Stimulated activated CD4-positive, alpha-beta T cell treated with anti-CD3 and anti-CD28 coated beads, Interleukin-15, amount 100 ng/mL, for 48 hours (primary cell): ENCODE data around the gene TTLL4.
"Not testable (repeated sequence)": the region's sequence is repeated elsewhere in the genome, so short reads cannot be mapped to it uniquely, and the experiment has no call there.

Experiments used
- DNase-seq, 2 donors: peaks; one replicate each; pipeline ENCODE4 v3.0.0-alpha.2; 2020; ENCODE audit warnings: low read depth in 2 of 2

TTLL4 gene

GRCh38 chr2:218745559-218746469 is 35.2 kb downstream of the TTLL4 start:
- no peak for DNase-seq

- no peak for DNase-seq
Observed at GRCh38 chr2:218746470-218746795, 35.8 kb downstream of the TTLL4 start.

GRCh38 chr2:218746960-218747359 is 36.3 kb downstream of the TTLL4 start:
- DNase-seq, result no peak

GRCh38 chr2:218748741-218749441 is 38.3 kb downstream of the TTLL4 start:
- no peak for DNase-seq

- no peak for DNase-seq
Observed at GRCh38 chr2:218754201-218754600, 43.6 kb downstream of the TTLL4 start.

DNA sequence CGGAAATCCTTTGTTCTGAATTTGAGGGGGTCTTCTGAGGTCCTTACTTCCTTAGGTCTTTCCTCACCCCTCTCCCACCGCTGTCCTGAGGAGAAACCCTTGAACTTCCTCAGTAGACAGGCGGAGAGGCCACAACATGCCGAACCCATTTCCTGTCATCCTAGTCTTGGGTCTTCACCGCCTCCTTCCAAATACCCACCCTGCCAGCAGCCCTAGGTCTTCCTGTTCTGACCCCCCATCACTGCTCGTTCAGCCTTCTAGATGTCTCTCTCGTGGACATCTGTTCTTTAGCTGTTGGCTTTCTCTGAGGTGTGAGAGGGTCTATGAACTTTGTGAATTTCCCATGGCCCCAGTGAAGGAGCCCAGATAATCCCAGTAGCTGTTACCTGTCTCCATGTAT is 44.1 kb downstream of the TTLL4 start:
- DNase-seq, result no peak

GRCh38 chr2:218755198-218755566 is 44.5 kb downstream of the TTLL4 start:
- DNase-seq, result no peak

GRCh38 chr2:218755567-218756404 is 45.2 kb downstream of the TTLL4 start:
- no peak for DNase-seq

GRCh38 chr2:218756599-218757377 is 46.2 kb downstream of the TTLL4 start:
- DNase-seq, result no peak

- DNase-seq, result no peak
Observed at GRCh38 chr2:218761795-218762194, 51.2 kb downstream of the TTLL4 start.

GRCh38 chr2:218772759-218773158 is 62.1 kb downstream of the TTLL4 start:
- DNase-seq, result not testable (repeated sequence)

- no peak for DNase-seq
Observed at GRCh38 chr2:218773881-218774280, 63.2 kb downstream of the TTLL4 start.

- no peak for DNase-seq
Observed at GRCh38 chr2:218776488-218776887, 65.9 kb downstream of the TTLL4 start.

GRCh38 chr2:218777276-218777990 is 66.8 kb downstream of the TTLL4 start:
- DNase-seq, result no peak

- DNase-seq, result no peak
Observed at GRCh38 chr2:218780046-218780445, 69.4 kb downstream of the TTLL4 start.

DNA sequence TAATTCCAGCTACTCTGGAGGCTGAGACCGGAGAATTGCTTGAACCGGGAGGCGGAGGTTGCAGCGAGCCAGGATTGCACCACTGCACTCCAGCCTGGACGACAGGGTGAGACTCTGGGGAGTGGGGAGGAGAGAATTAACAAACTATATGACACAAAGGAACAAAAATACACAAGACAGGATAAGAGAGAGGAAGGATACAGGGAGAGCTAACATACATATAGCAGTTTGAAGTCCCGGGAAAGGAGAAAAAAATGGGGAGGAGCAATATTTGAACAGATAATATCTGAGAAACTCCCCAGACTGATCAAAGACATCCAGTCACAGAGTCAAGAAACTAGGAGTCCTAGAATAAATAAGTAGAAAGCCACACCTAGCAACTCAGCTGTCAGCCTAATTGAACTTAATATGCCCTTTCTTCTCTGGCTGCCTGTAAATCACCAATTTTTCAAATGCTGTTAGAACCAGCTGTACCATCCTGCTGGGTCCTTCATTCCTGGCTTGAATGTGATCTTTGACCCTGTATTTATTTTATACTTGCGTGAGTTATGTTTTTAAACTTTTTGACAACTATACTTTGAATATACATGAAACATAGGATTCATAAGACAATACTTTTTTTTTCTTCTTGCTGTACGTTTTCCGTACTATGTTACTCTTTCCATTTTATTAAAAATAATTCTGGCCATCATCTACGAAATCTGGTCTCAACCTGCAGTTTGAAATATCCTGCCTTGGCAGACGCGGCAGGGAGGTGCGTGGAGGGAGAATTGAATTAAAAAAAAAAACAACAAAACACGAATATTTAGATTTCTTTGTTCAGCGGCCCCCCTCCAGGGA is 70.4 kb downstream of the TTLL4 start:
- DNase-seq, result no peak

GRCh38 chr2:218781691-218782527 is 71.3 kb downstream of the TTLL4 start, which contains the start of gene CYP27A1:
Gene CYP27A1 (plus strand): TSS chr2:218782147. CDS start chr2:218782183, 36 bp downstream.
- DNase-seq, result no peak

DNA sequence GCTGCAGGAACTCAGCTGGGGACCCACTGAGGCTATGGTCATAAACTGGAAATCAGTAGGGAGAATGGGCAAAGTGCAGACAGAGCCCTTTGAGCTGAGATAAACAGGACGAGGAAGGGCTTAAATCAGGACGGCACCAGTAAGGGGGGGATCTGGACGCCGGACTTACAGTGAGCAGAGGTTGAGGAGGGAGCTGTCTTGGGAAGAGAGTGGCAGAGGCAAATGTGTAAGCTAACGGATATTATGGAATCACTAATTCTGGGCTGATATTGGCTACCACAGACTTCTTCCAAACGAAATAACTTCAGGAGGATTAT is 71.9 kb downstream of the TTLL4 start:
- DNase-seq, result no peak

DNA sequence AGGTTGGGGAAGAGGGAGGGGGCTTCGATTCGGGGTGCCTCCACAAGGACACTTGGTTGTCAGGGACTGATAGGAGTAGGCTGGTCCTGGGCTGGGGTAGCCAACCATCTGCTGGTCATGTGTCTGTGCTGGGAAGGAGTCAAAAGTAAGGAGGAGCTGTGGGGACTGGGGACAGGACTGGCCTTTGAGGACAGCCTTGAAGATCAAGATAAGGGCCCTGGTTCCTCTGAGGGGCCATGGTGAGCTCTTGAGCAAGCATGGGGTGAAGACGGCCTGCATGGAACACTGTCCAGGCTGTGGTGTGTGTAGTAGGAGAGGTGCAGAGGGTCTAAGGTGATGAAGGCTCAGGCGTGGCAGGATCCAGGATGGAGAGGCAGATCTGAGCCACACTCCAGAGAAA is 73.1 kb downstream of the TTLL4 start:
- no peak for DNase-seq
